ENCODE data around the gene MMD.
"Not testable (repeated sequence)": the region's sequence is repeated elsewhere in the genome, so short reads cannot be mapped to it uniquely, and the experiment has no call there.

The MMD gene

GRCh38 chr17:55421179-55421934 is at the start of gene MMD:
MMD (minus strand) TSS chr17:55421835; CDS start chr17:55421695, 140 bp downstream.
- DNase-seq (ENCODE audit: low read depth), result no peak

- DNase-seq (ENCODE audit: low read depth), result no peak
Observed at GRCh38 chr17:55466671-55467070, 45.0 kb upstream of the MMD start.

GRCh38 chr17:55465771-55466170 is 44.1 kb upstream of the MMD start:
- DNase-seq (ENCODE audit: low read depth), result not testable (repeated sequence)

GRCh38 chr17:55463600-55463999 is 42.0 kb upstream of the MMD start:
- DNase-seq (ENCODE audit: low read depth), result no peak

- DNase-seq (ENCODE audit: low read depth), result no peak
Observed at GRCh38 chr17:55462711-55463110, 41.1 kb upstream of the MMD start.

GRCh38 chr17:55462234-55462633 is 40.6 kb upstream of the MMD start:
- DNase-seq (ENCODE audit: low read depth), result no peak

- DNase-seq (ENCODE audit: low read depth), result peak; percentile 32
Observed at GRCh38 chr17:55458978-55459377, 37.3 kb upstream of the MMD start.

- DNase-seq (ENCODE audit: low read depth), result no peak
Observed at GRCh38 chr17:55458287-55458900, 36.8 kb upstream of the MMD start.

- DNase-seq (ENCODE audit: low read depth), result no peak
Observed at GRCh38 chr17:55456307-55457240, 34.9 kb upstream of the MMD start.

GRCh38 chr17:55454906-55455474 is 33.4 kb upstream of the MMD start:
- DNase-seq (ENCODE audit: low read depth), result peak; percentile 77

- no peak for DNase-seq (ENCODE audit: low read depth)
Observed at GRCh38 chr17:55453839-55454557, 32.4 kb upstream of the MMD start.

- peak; percentile 48 for DNase-seq (ENCODE audit: low read depth)
Observed at GRCh38 chr17:55452139-55452790, 30.6 kb upstream of the MMD start.

- no peak for DNase-seq (ENCODE audit: low read depth)
Observed at GRCh38 chr17:55451758-55452138, 30.1 kb upstream of the MMD start.

- DNase-seq (ENCODE audit: low read depth), result peak; percentile 10
Observed at GRCh38 chr17:55451203-55451641, 29.6 kb upstream of the MMD start.

GRCh38 chr17:55450232-55450825 is 28.7 kb upstream of the MMD start:
- DNase-seq (ENCODE audit: low read depth), result no peak

- DNase-seq (ENCODE audit: low read depth), result peak; percentile 15
Observed at GRCh38 chr17:55448681-55449080, 27.0 kb upstream of the MMD start.

GRCh38 chr17:55446581-55447205 is 25.1 kb upstream of the MMD start:
- no peak for DNase-seq (ENCODE audit: low read depth)

- not testable (repeated sequence) for DNase-seq (ENCODE audit: low read depth)
Observed at GRCh38 chr17:55446004-55446403, 24.4 kb upstream of the MMD start.

- no peak for DNase-seq (ENCODE audit: low read depth)
Observed at GRCh38 chr17:55444471-55445441, 23.1 kb upstream of the MMD start.
